HG02571 (cell line): ENCODE measurements around the gene RTRAF.
A peak's percentile ranks its signal among the peaks of the same experiment; 100 is the strongest.

Experiments used
- ATAC-seq: cut with Tn5 transposase; IDR thresholded peaks from one replicate; pipeline ENCODE4 v1.9.1; 2021; ENCODE audit warnings: mild to moderate bottlenecking, moderate library complexity; ENCODE audit not compliant: unreplicated experiment

RTRAF gene

GRCh38 chr14:51989293-51990234 is at the start of gene RTRAF:
Gene RTRAF (plus strand): TSS chr14:51989546. CDS start chr14:51989640, 94 bp downstream.
- peak; percentile 96 for ATAC-seq

GRCh38 chr14:51939755-51940301 is 49.5 kb upstream of the RTRAF start:
- no peak for ATAC-seq

GRCh38 chr14:51942971-51943370 is 46.4 kb upstream of the RTRAF start:
- no peak for ATAC-seq

- no peak for ATAC-seq
These were observed 39.3 kb upstream of the RTRAF start for GRCh38 chr14:51950007-51950406.

GRCh38 chr14:51951656-51952055 is 37.7 kb upstream of the RTRAF start:
- no peak for ATAC-seq

- ATAC-seq, result no peak
These were observed 35.3 kb upstream of the RTRAF start for GRCh38 chr14:51954031-51954430.

GRCh38 chr14:51954657-51955056 is 34.7 kb upstream of the RTRAF start:
- ATAC-seq, result no peak

- no peak for ATAC-seq
These were observed 31.4 kb upstream of the RTRAF start for GRCh38 chr14:51957950-51958349.

GRCh38 chr14:51959928-51960327 is 29.4 kb upstream of the RTRAF start:
- ATAC-seq, result no peak

- no peak for ATAC-seq
These were observed 28.5 kb upstream of the RTRAF start for GRCh38 chr14:51960866-51961265.

GRCh38 chr14:51962711-51963110 is 26.6 kb upstream of the RTRAF start:
- no peak for ATAC-seq

GRCh38 chr14:51963286-51963685 is 26.1 kb upstream of the RTRAF start:
- no peak for ATAC-seq

GRCh38 chr14:51967521-51967920 is 21.8 kb upstream of the RTRAF start:
- no peak for ATAC-seq

- no peak for ATAC-seq
These were observed 19.4 kb upstream of the RTRAF start for GRCh38 chr14:51969852-51970540.

GRCh38 chr14:51972566-51972965 is 16.8 kb upstream of the RTRAF start:
- ATAC-seq, result no peak

GRCh38 chr14:51977075-51977474 is 12.3 kb upstream of the RTRAF start:
- no peak for ATAC-seq

- ATAC-seq, result no peak
These were observed 10.7 kb upstream of the RTRAF start for GRCh38 chr14:51978681-51979085.

- peak; percentile 45 for ATAC-seq
These were observed 10.1 kb upstream of the RTRAF start for GRCh38 chr14:51979088-51979709.

GRCh38 chr14:51981218-51981854 is 8.0 kb upstream of the RTRAF start:
- no peak for ATAC-seq

GRCh38 chr14:51988221-51988620 is 1.1 kb upstream of the RTRAF start:
- ATAC-seq, result no peak

GRCh38 chr14:51990488-51990887 is 1.1 kb downstream of the RTRAF start:
- no peak for ATAC-seq
